NCI-H1048 (cell line): Measurements from ENCODE around the gene CD6.

Experiments used
- DNase-seq: peaks from one replicate; lab custom pipeline; 2025; lab: John Stamatoyannopoulos, UW

Gene CD6

GRCh38 chr11:61028135-61028729 lies 56.8 kb downstream of the CD6 start:
- no peak for DNase-seq

GRCh38 chr11:61032824-61033223 lies 61.3 kb downstream of the CD6 start:
- no peak for DNase-seq

- no peak for DNase-seq
Observed at GRCh38 chr11:61033417-61033816, 61.9 kb downstream of the CD6 start.

- DNase-seq, result no peak
Observed at GRCh38 chr11:61034111-61034510, 62.6 kb downstream of the CD6 start.

GRCh38 chr11:61034704-61035525 lies 63.4 kb downstream of the CD6 start:
- no peak for DNase-seq

- no peak for DNase-seq
Observed at GRCh38 chr11:61035526-61035835, 64.0 kb downstream of the CD6 start.

- no peak for DNase-seq
Observed at GRCh38 chr11:61037441-61038093, 66.1 kb downstream of the CD6 start.

- DNase-seq, result no peak
Observed at GRCh38 chr11:61039916-61040315, 68.4 kb downstream of the CD6 start.

GRCh38 chr11:61041755-61042518 lies 70.5 kb downstream of the CD6 start:
- DNase-seq, result no peak

- no peak for DNase-seq
Observed at GRCh38 chr11:61042537-61042936, 71.1 kb downstream of the CD6 start.

GRCh38 chr11:61042961-61043540 lies 71.6 kb downstream of the CD6 start:
- no peak for DNase-seq

GRCh38 chr11:61045271-61045670 lies 73.8 kb downstream of the CD6 start:
- no peak for DNase-seq

- no peak for DNase-seq
Observed at GRCh38 chr11:61046833-61047232, 75.4 kb downstream of the CD6 start.

GRCh38 chr11:61048368-61049062 lies 77.0 kb downstream of the CD6 start:
- DNase-seq, result no peak

GRCh38 chr11:61049063-61049377 lies 77.5 kb downstream of the CD6 start:
- DNase-seq, result no peak

- no peak for DNase-seq
Observed at GRCh38 chr11:61049859-61050258, 78.4 kb downstream of the CD6 start.

GRCh38 chr11:61052182-61052972 lies 80.9 kb downstream of the CD6 start:
- DNase-seq, result no peak

GRCh38 chr11:61053191-61053590 lies 81.7 kb downstream of the CD6 start:
- no peak for DNase-seq

- no peak for DNase-seq
Observed at GRCh38 chr11:61054513-61054912, 83.0 kb downstream of the CD6 start.

- DNase-seq, result no peak
Observed at GRCh38 chr11:61054927-61055562, 83.6 kb downstream of the CD6 start.

GRCh38 chr11:61055776-61056175 lies 84.3 kb downstream of the CD6 start:
- no peak for DNase-seq
